Epithelial cell of proximal tubule (primary cell): ENCODE data around the gene EDN2. TPM values are rescaled to one million over a fixed set of nuclear protein-coding genes. Genes with fewer than 3 reads are reported as not detected.
A peak's percentile ranks its signal among the peaks of the same experiment; 100 is the strongest.

Experiments used
- DNase-seq: peaks from one replicate; pipeline ENCODE4 v3.0.0-alpha.2; 2011; ENCODE audit warnings: low read depth
- H3K4me3 ChIP-seq: 2 replicates; pipeline ENCODE4 v1.5.1; 2011; ENCODE audit warnings: low read depth, mild to moderate bottlenecking, low read length
- total RNA-seq: library from RNA; depleted of rRNA; stranded (reverse); fragments of >200 nt; gene quantifications from 2 replicates; pipeline ENCODE4 v1.2.3, GENCODE V29; 2015
- TF ChIP-seq, protein P1 (sequence below): conservative IDR thresholded peaks from 2 replicates; pipeline ENCODE4 v1.5.1; 2012; ENCODE audit warnings: low read depth, mild to moderate bottlenecking, low read length

The EDN2 gene
- total RNA-seq, 1 donor from 2014 or later, result 6.3 TPM

DNA sequence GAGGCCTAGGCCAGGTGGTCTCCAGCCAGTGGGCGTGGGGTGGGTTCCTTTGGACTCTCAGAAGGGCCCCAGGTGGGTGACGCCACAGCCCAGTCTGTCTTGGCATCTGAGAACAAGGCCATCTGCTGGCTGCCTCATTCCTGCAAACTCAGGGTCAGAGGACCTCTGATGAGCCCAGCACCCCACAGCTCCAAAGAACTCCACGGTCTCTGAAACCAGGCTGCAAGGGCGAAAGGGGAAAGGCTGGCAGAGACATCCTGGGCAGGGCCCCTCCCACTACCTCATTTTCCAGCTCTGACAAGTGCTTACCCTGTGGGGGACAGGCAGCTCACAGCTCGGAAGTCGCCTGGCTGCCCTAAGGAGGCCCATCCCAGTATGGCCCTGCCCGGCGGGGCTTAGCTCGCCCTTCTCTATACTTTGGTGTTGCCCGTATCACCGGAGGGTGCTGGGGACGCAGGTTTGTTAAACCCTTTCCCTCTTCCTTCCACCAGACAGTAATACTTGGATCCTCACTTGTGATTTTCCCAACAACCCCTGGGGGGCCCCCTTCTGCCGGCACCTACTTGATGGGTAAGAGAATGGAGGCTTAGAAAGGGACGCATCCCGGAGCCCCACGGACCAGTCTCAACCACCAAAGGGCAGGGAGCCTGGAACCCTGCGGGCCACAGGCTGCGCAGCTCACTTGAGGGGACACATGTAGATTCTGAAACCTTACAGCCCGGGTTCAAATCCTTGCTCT is 10.9 kb upstream of the EDN2 start:
- TF ChIP-seq, protein P1, sequence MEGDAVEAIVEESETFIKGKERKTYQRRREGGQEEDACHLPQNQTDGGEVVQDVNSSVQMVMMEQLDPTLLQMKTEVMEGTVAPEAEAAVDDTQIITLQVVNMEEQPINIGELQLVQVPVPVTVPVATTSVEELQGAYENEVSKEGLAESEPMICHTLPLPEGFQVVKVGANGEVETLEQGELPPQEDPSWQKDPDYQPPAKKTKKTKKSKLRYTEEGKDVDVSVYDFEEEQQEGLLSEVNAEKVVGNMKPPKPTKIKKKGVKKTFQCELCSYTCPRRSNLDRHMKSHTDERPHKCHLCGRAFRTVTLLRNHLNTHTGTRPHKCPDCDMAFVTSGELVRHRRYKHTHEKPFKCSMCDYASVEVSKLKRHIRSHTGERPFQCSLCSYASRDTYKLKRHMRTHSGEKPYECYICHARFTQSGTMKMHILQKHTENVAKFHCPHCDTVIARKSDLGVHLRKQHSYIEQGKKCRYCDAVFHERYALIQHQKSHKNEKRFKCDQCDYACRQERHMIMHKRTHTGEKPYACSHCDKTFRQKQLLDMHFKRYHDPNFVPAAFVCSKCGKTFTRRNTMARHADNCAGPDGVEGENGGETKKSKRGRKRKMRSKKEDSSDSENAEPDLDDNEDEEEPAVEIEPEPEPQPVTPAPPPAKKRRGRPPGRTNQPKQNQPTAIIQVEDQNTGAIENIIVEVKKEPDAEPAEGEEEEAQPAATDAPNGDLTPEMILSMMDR, result peak; percentile 35
- DNase-seq, result no peak
- H3K4me3 ChIP-seq, result no peak overlapping the region

DNA sequence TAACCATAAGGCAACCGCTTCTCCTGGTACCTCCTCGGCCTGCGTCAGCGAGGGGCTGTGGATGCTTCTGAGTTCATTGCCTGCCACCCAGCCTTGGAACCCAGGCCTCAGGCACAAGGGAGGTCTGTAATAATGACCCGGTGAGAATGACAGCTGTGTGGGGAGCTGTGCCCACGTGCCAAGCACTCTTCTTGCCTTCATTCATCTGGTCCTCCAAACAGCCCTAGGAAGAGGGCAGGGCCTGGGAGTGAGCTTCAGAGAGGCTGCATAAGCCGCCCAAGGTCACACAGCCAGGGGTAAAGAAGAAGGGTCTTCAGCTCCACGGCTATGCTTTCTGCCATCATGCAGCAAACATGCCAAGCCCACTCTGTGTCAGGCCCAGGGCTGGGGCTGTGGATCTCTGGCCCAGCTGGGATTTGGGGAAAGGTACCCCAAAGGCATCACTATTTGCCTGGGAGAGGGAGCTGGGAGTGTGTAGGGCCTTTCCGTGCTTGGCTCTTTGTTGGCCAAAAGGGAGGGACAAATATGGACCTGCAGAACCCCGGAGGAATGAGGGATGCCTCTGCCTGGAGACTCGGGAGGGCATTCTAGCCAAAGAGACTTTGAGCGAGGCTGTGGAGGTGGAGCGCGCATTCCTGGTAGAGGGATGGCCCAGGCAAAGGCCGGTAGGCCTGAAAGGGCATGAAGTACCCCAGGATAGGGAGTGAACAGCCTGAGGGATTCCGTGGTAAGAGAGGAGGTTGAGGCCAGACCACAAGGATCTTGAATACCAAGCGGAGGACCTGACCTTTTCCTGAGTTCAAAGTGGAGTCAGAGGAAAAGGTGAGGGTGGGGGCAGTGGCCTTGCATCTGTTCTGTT is 10.1 kb upstream of the EDN2 start:
- DNase-seq, result no peak
- H3K4me3 ChIP-seq, result no peak overlapping the region
- TF ChIP-seq, protein P1, result no peak

DNA sequence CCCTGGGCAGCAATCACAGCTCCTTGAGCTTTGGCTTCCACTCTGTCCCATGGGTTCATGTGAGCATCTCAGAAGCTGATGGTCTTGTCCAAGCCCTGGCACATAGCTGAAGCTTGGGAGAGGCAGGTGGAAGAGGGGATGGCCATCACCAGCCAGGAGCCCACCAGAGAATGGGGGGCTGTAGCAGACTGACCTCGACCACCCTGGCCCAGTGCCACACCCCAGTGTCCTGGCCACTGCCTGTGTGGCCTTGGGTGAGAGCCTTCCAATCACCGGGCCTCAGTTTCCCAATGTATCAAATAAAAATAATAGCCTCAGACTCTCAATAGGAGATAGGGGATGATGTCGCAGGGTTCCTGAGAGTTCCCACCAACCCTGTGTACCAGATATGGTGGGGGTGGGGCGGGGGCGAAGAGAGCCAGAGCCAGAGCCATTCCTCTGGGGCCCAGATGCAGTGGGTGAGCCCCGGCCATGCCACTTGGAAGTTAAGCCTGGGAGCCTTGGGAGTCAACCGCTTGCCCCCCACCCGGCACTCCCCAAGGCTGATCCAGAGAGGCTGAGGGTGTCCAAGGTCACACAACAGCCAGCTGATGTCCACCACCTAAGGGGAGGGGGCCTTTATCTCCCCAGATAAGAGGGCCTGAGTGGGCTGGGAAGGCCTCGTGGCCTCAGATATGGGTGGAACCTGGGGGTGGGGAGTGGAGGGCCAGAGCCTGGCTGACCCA is 9.3 kb upstream of the EDN2 start:
- H3K4me3 ChIP-seq, result no peak overlapping the region
- TF ChIP-seq, protein P1, result no peak
- DNase-seq, result no peak

DNA sequence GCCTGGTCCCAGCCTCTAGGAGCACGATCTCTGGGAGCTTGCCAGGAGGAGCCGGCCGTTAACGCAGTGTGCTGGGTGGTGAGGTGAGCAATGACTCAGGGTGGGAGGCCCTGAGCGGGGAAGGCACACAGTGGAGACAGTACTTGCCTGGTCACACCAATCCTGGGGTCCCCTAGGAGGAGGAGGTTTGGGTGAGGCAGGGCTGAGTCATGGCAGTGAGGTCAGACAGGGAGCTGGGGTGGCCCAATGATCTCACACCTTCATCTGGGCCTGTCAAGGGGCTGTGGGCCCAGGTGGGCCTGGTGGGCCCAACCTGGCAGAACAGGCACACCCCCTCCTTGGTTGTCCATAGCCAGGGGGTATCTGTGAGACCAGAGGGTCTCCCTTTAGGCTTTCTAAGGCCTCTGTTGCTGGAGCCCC is 8.6 kb upstream of the EDN2 start:
- TF ChIP-seq, protein P1, result no peak
- DNase-seq, result no peak
- no peak overlapping the region for H3K4me3 ChIP-seq

DNA sequence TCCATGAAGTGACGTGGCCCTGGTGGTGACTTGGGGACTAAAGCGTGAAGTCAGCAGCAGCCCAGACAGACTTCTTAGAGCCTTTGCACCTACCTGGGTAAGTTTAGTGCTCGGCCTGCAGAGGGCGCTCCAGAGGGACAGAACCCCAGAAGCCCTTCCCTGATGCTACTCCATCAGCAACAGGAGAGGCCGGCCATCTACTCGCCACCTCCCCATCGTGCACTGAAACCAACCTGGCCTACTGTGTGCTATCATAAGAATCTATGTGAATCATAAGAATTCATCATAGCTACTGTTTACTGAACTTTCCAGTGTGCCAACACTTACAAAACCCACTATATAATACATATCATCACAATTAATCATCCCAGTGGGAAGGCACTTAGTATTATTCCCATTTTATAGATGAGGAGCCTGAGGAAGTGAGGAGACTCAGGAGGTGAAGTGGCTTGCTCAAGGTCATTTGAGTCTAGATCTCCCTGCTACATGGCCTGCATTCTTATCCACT is 7.9 kb upstream of the EDN2 start:
- H3K4me3 ChIP-seq, result no peak overlapping the region
- no peak for DNase-seq
- TF ChIP-seq, protein P1, result peak; percentile 69

DNA sequence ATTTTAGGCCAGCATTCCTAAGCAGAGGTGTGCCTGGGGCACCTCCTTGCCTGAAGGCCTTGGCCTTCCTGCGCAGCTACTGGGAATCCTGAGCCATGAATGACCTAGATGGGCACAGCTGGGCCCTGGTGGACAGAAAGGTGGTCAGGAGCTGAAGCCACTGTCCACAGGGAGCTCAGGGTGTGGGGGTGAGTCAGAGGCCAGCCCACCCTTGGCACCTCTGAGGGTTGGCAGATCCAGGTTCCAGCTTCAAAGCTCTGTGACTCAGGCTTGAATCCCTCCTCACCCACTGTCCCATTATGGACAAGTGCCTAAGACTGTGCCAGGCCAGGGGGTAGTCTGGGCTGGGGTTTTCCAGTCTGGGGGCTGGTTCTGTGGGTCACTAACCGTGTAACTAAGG is 6.4 kb upstream of the EDN2 start:
- no peak overlapping the region for H3K4me3 ChIP-seq
- DNase-seq, result no peak
- TF ChIP-seq, protein P1, result no peak
